T-cell (primary cell): ENCODE measurements around the gene HDAC9. TPM values are rescaled to one million over a fixed set of nuclear protein-coding genes. Genes with fewer than 3 reads are reported as not detected.

Source experiments
- ATAC-seq, 4 experiments: fragments of 200-7000 bp in 3 of 4; fragments of 150-1000 bp in 1 of 4; cut with Tn5 transposase; replicated peaks in 1 of 4; 1 replicate in 3 of 4; 2 replicates in 1 of 4; pipeline ENCODE4 v1.10.0; 2021; ENCODE audit warnings: moderate library complexity in 3 of 4, mild to moderate bottlenecking in 2 of 4, moderate number of reproducible peaks in 1 of 4
- CTCF ChIA-PET, 2 donors: fragments of 300-600 bp; sonication (Branson Sonifier 250); formaldehyde crosslinking; loops; one replicate each; lab custom pipeline; 2022; ENCODE audit warnings: antibody characterized with exemption in 2 of 2; lab: Charles Lee
- POLR2A ChIA-PET, 2 donors: fragments of 300-600 bp; sonication (Branson Sonifier 250); formaldehyde crosslinking; loops; one replicate each; lab custom pipeline; 2022; ENCODE audit warnings: antibody characterized with exemption in 2 of 2; lab: Charles Lee
- DNase-seq, 35 experiments: peaks; one replicate each; pipeline versions ENCODE4 v3.0.0 to v3.0.0-alpha.2; 2013 to 2023
- H3K27ac ChIP-seq: one replicate; pipeline ENCODE4 v1.5.1; 2013; ENCODE audit warnings: low read length
- H3K27me3 ChIP-seq, 2 experiments: replicated peaks in 1 of 2; 1 replicate in 1 of 2; 2 replicates in 1 of 2; pipeline versions ENCODE4 v1.6.1 to v1.7.0; 2013; ENCODE audit warnings: low read length in 1 of 2, mixed read lengths in 1 of 2; ENCODE audit not compliant: control insufficient read depth in 2 of 2, insufficient read depth in 2 of 2; ENCODE audit errors: extremely low read depth in 1 of 2
- H3K36me3 ChIP-seq, 2 donors: 1 replicate in 1 of 2; 2 replicates in 1 of 2; pipeline versions ENCODE4 v1.6.1 to v1.7.0; 2013; ENCODE audit warnings: low read length in 1 of 2; ENCODE audit not compliant: control insufficient read depth in 2 of 2, insufficient read depth in 1 of 2; ENCODE audit errors: extremely low read depth in 1 of 2
- H3K4me1 ChIP-seq, 2 experiments: 1 replicate in 1 of 2; 2 replicates in 1 of 2; pipeline versions ENCODE4 v1.6.1 to v1.7.0; 2013; ENCODE audit warnings: low read length in 2 of 2, mixed read lengths in 1 of 2; ENCODE audit not compliant: insufficient read depth in 2 of 2, control insufficient read depth in 1 of 2; ENCODE audit errors: extremely low read depth in 1 of 2
- H3K4me3 ChIP-seq, 2 donors: 1 replicate in 1 of 2; 2 replicates in 1 of 2; pipeline versions ENCODE4 v1.5.1 to v1.7.0; 2013; ENCODE audit warnings: mild to moderate bottlenecking in 2 of 2, low read length in 1 of 2, moderate library complexity in 1 of 2; ENCODE audit not compliant: control insufficient read depth in 1 of 2; ENCODE audit errors: extremely low read depth in 1 of 2
- H3K9me3 ChIP-seq: 2 replicates; pipeline ENCODE4 v1.7.0; 2013
- H3K27ac Mint-ChIP-seq, 2 donors: one replicate each; pipeline ENCODE4 v1.8.0; 2020 to 2021; ENCODE audit warnings: mild to moderate bottlenecking in 2 of 2, mixed read lengths in 2 of 2
- H3K27me3 Mint-ChIP-seq, 2 donors: one replicate each; pipeline ENCODE4 v1.8.0; 2021 to 2022; ENCODE audit warnings: mixed read lengths in 2 of 2
- H3K36me3 Mint-ChIP-seq: one replicate; pipeline ENCODE4 v1.8.0; 2021; ENCODE audit warnings: mixed read lengths
- H3K4me1 Mint-ChIP-seq, 3 donors: one replicate each; pipeline ENCODE4 v1.8.0; 2020 to 2022; ENCODE audit warnings: mixed read lengths in 3 of 3, mild to moderate bottlenecking in 1 of 3
- H3K4me3 Mint-ChIP-seq, 3 donors: one replicate each; pipeline ENCODE4 v1.8.0; 2020 to 2022; ENCODE audit warnings: mild to moderate bottlenecking in 3 of 3, mixed read lengths in 3 of 3, moderate library complexity in 3 of 3
- H3K9me3 Mint-ChIP-seq, 3 donors: one replicate each; pipeline ENCODE4 v1.8.0; 2020 to 2022; ENCODE audit warnings: mixed read lengths in 3 of 3
- WGBS: methylation state at CpG from one replicate; pipeline ENCODE4 v1.1.5; 2013; ENCODE audit warnings: missing lambda C conversion rate; ENCODE audit not compliant: insufficient coverage; 5-methylcytosine and 5-hydroxymethylcytosine counted together
- total RNA-seq, 35 experiments: library from RNA in 6 of 35; stranded (reverse) in 6 of 35; fragments of 120-200 nt in 1 of 35; gene quantifications; one replicate each; pipeline versions ENCODE4 v1.2.1 to v1.2.4 and lab custom pipeline; 2013 to 2026

Gene HDAC9
- total RNA-seq, 5 donors from 2014 or later (not counting 1 experiment from before 2014, with no cell fraction given) = 2.8 to 6.7 (median 4.7) TPM

DNA sequence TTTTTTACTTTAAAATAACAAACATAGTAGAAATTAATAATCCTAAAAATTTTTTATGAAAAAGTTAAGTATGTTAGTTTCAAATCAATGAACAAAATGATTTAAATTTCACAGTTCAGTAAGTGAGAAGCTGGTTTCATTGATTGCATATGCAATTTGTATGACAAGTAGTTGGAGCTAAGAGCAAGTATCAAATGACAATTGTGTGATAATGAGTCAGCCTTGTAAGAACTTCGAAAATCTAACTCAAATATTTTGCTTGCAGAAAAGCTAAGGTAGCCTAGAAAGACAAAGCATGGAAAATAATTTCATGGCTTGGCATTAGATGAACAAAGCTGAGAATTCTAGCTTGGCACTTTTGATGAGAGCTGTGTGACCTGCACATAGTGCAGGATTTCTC lies 111.5 kb downstream of the HDAC9 start:
- POLR2A ChIA-PET = no interaction called here
- H3K9me3 ChIP-seq = no peaks in the 10 kb centered on the region
- Mint-ChIP-seq H3K36me3 (peaks cover 4% of the 10 kb centered on the region), H3K4me3 (no peak overlapping the region), H3K27ac (no peak overlapping the region), H3K4me1 (no peaks in the 10 kb centered on the region), H3K9me3 (peaks cover 21 to 25% (median 24%) of the 10 kb centered on the region in 3 donors), H3K27me3 (no peaks in the 10 kb centered on the region)
- no peak for ATAC-seq
- H3K27ac ChIP-seq = no peak overlapping the region
- WGBS = 67% methylated on average over 1 of the region's 1 CpG
- no peak overlapping the region for H3K4me3 ChIP-seq
- CTCF ChIA-PET = interaction anchor here in 1 of 2 donors (0.6 kb wide), 1 partner anchor 45 kb away, joined by 3 read pairs; no protein-coding TSS in a partner anchor
- no peak for DNase-seq
- no peaks in the 10 kb centered on the region for H3K36me3 ChIP-seq
- H3K27me3 ChIP-seq = no peaks in the 10 kb centered on the region
- no peaks in the 10 kb centered on the region for H3K4me1 ChIP-seq

DNA sequence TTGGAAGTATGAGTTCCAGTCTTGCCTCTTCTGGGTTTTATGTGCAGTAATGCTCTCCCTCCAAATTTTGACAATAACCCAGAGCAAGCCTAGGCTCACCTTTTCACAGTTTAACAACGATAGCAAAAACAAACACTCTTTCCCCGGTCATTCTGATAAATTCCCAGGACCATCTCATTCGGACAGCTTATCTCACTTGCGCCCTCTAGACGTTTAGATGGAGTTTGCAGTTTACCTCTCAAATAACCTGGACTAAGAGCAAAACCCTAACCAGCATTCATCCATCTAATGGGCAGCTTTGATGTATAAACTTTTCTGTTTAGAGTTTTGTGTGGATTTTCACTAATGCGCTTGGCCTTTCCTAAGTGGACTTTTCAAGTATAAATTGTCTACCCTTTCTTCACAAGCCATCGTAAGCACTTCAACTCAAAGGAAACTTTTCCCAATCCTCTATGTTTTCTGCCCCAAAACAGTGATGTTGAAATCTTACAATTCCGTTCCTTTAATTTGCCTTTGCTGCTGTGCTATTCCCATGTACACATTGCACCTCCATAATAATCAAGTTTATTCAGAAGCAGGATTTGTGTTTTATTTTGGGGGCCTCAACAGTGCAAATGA lies 114.9 kb downstream of the HDAC9 start:
- Histone ChIP-seq H3K9me3 (no peaks in the 10 kb centered on the region), H3K36me3 (no peaks in the 10 kb centered on the region), H3K4me1 (no peaks in the 10 kb centered on the region), H3K27me3 (no peaks in the 10 kb centered on the region), H3K27ac (no peak overlapping the region), H3K4me3 (no peak overlapping the region)
- 93% methylated on average over 2 of the region's 8 CpGs for WGBS
- DNase-seq (no peak), ATAC-seq (no peak)
- no peak overlapping the region for H3K27ac Mint-ChIP-seq
- peaks cover 2 to 4% (median 3%) of the 10 kb centered on the region in 3 donors for H3K9me3 Mint-ChIP-seq
- H3K4me3 Mint-ChIP-seq = no peak overlapping the region
- ChIA-PET CTCF (no interaction called here), POLR2A (interaction anchor here in 1 of 2 donors (0.5 kb wide), 1 partner anchor 9 kb away, joined by 3 read pairs; no protein-coding TSS in a partner anchor)
- H3K4me1 Mint-ChIP-seq = no peaks in the 10 kb centered on the region
- no peaks in the 10 kb centered on the region for H3K27me3 Mint-ChIP-seq
- no peaks in the 10 kb centered on the region for H3K36me3 Mint-ChIP-seq

DNA sequence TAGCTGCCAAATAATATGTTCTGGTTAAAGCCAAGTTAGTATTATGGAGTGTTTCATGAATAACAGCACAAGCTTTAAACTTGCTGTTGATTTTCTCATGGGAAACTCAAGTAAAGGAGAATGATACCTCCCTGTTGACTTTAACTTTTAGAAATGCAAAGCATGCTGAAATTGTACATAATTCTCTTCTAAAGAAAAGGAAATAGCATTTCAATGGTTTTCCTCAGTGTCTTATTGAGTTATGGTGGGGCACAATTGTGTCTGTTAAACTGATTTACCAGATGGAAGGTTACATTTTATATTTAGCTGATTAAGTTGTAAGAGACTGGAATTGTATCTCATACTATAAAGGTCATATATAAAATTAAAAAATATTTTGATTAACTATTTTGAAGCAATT lies 119.3 kb downstream of the HDAC9 start:
- POLR2A ChIA-PET = no interaction called here
- H3K27ac Mint-ChIP-seq = no peak overlapping the region
- no peaks in the 10 kb centered on the region for H3K27me3 Mint-ChIP-seq
- H3K27me3 ChIP-seq = no peaks in the 10 kb centered on the region
- DNase-seq (no peak), ATAC-seq (no peak)
- no peak overlapping the region for H3K4me3 ChIP-seq
- no peaks in the 10 kb centered on the region for H3K36me3 Mint-ChIP-seq
- H3K4me1 Mint-ChIP-seq = peaks cover 0 to 2% (median 0%) of the 10 kb centered on the region in 3 donors
- H3K4me1 ChIP-seq = peaks cover 0 to 2% of the 10 kb centered on the region in 2 experiments
- H3K27ac ChIP-seq = no peak overlapping the region
- no peak overlapping the region for H3K4me3 Mint-ChIP-seq
- H3K9me3 Mint-ChIP-seq = peaks cover 0 to 4% (median 0%) of the 10 kb centered on the region in 3 donors
- no peaks in the 10 kb centered on the region for H3K9me3 ChIP-seq
- H3K36me3 ChIP-seq = no peaks in the 10 kb centered on the region
- CTCF ChIA-PET = no interaction called here

DNA sequence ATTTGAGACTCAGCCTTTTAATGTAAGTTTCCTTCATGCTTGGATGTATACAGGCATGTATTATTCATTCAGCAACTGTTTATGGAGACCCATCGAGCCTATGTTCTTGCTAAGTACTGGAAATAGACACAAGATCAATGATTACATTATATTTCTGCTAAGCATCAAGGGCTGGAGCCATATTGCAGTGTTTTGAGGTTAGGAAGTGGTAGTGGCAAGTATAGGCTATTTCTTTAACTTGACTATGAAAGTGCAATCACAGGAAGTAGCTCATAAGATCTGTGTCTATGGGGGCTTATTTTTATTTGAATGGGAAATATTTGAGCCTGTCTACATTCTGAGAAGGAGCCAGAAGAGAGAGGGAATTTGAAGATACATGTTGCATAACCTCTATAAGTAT lies 123.8 kb downstream of the HDAC9 start:
- no peaks in the 10 kb centered on the region for H3K27me3 ChIP-seq
- Mint-ChIP-seq H3K4me3 (no peak overlapping the region), H3K36me3 (no peaks in the 10 kb centered on the region), H3K27me3 (no peaks in the 10 kb centered on the region), H3K4me1 (peaks cover 0 to 2% (median 0%) of the 10 kb centered on the region in 3 donors), H3K9me3 (peaks cover 0 to 2% (median 0%) of the 10 kb centered on the region in 3 donors), H3K27ac (no peak overlapping the region)
- no peaks in the 10 kb centered on the region for H3K9me3 ChIP-seq
- CTCF ChIA-PET = interaction anchor here in 1 of 2 donors (0.6 kb wide), 1 partner anchor 452 kb away, joined by 3 read pairs; no protein-coding TSS in a partner anchor
- no peak overlapping the region for H3K27ac ChIP-seq
- no CpG with 5 or more reads among the region's 1 CpG for WGBS
- DNase-seq (no peak), ATAC-seq (no peak)
- no peak overlapping the region for H3K4me3 ChIP-seq
- H3K4me1 ChIP-seq = peaks cover 0 to 2% of the 10 kb centered on the region in 2 experiments
- H3K36me3 ChIP-seq = no peaks in the 10 kb centered on the region
- POLR2A ChIA-PET = no interaction called here

DNA sequence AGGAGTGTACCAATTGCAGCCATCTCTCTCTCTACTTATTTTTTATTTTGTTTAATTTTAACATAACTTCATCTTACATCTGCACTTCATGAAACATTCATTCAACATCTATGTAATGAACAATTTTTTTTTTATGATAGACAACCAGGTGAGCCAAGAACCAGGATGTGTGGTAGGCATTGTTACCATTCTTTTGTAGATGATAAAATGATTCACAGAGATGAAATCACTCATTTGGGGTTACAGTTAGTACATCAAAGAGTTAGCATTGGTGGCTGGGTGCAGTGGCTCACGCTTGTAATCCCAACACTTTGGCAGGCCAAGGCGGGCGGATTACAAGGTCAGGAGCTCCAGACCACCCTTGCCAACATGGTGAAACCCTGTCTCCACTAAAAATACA lies 127.8 kb downstream of the HDAC9 start:
- no peaks in the 10 kb centered on the region for H3K9me3 ChIP-seq
- POLR2A ChIA-PET = no interaction called here
- H3K27ac ChIP-seq = no peak overlapping the region
- no peak overlapping the region for H3K4me3 ChIP-seq
- Mint-ChIP-seq H3K27ac (no peak overlapping the region), H3K27me3 (no peaks in the 10 kb centered on the region), H3K4me3 (no peak overlapping the region), H3K36me3 (no peaks in the 10 kb centered on the region), H3K4me1 (peaks cover 0 to 2% (median 0%) of the 10 kb centered on the region in 3 donors), H3K9me3 (no peaks in the 10 kb centered on the region)
- H3K4me1 ChIP-seq = peaks cover 0 to 2% of the 10 kb centered on the region in 2 experiments
- 96% methylated on average over 3 of the region's 3 CpGs for WGBS
- no peak for DNase-seq
- no peaks in the 10 kb centered on the region for H3K36me3 ChIP-seq
- CTCF ChIA-PET = no interaction called here
- no peak for ATAC-seq
- no peaks in the 10 kb centered on the region for H3K27me3 ChIP-seq

DNA sequence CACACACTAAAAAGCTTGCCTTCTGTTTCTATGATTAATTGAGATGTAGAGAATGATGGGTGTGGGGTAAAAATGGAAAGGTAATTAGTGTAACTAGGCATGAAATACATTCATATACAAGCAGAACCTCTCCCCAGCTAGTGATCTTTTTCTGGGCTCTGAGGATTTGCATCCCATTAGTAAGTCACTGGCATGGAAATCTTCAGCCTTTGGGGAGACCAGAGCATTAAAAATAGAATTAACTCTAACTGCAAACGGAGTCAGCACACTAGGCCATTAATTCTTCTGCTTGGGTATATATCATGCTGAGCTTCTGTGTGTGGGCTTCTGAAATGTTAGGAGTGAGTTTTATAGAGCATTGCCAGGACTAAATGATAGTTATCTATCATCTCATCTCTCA lies 128.9 kb downstream of the HDAC9 start:
- no peak overlapping the region for H3K27ac Mint-ChIP-seq
- H3K27me3 Mint-ChIP-seq = no peaks in the 10 kb centered on the region
- H3K36me3 Mint-ChIP-seq = no peaks in the 10 kb centered on the region
- no peak overlapping the region for H3K4me3 Mint-ChIP-seq
- Histone ChIP-seq H3K27me3 (no peaks in the 10 kb centered on the region), H3K4me3 (no peak overlapping the region), H3K27ac (no peak overlapping the region), H3K36me3 (no peaks in the 10 kb centered on the region), H3K9me3 (no peaks in the 10 kb centered on the region), H3K4me1 (no peaks in the 10 kb centered on the region)
- WGBS = no CpG with 5 or more reads among the region's 1 CpG
- no peak for DNase-seq
- no peak for ATAC-seq
- ChIA-PET POLR2A (no interaction called here), CTCF (no interaction called here)
- H3K4me1 Mint-ChIP-seq = no peaks in the 10 kb centered on the region
- H3K9me3 Mint-ChIP-seq = no peaks in the 10 kb centered on the region
